H1 (cell line): ENCODE results near the gene PPARGC1A. TPM values are rescaled to one million over a fixed set of nuclear protein-coding genes. Genes with fewer than 3 reads are reported as not detected.
A peak's percentile ranks its signal among the peaks of the same experiment; 100 is the strongest.

Experiments used
- CTCF ChIA-PET: fragments of 300-600 bp; sonication (Branson Sonifier 250); formaldehyde crosslinking; loops from one replicate; lab custom pipeline; 2021; ENCODE audit not compliant: partially characterized antibody; lab: Charles Lee
- POLR2A ChIA-PET: fragments of 300-600 bp; sonication (Branson Sonifier 250); formaldehyde crosslinking; loops from one replicate; lab custom pipeline; 2021; ENCODE audit warnings: inconsistent platforms; ENCODE audit not compliant: partially characterized antibody; lab: Charles Lee
- DNase-seq, 2 experiments: peaks; one replicate each; pipeline versions ENCODE4 v3.0.0 to v3.0.0-alpha.2; 2010 to 2022; ENCODE audit warnings: low spot score in 2 of 2, low read depth in 1 of 2, mixed read lengths in 1 of 2
- FAIRE-seq: peaks from 2 replicates; lab custom pipeline; 2011; peaks lifted over from hg19 to GRCh38; lab: Jason Lieb, UNC
- H2AFZ ChIP-seq: 2 replicates; pipeline ENCODE4 v1.8.1; 2012; ENCODE audit warnings: low read length, inconsistent platforms
- H2AK5ac ChIP-seq: 2 replicates; pipeline ENCODE4 v1.6.1; 2013; ENCODE audit warnings: low read depth, low read length
- H2BK120ac ChIP-seq: replicated peaks from 2 replicates; pipeline ENCODE3; 2013; ENCODE audit warnings: low read depth, low read length, inconsistent platforms
- H2BK12ac ChIP-seq: 2 replicates; pipeline ENCODE4 v1.6.1; 2013; ENCODE audit warnings: low read depth, low read length
- H2BK15ac ChIP-seq: 2 replicates; pipeline ENCODE4 v1.6.1; 2013; ENCODE audit warnings: low read length
- H2BK20ac ChIP-seq: 2 replicates; pipeline ENCODE4 v1.6.1; 2013; ENCODE audit warnings: low read length
- H2BK5ac ChIP-seq: 2 replicates; pipeline ENCODE4 v1.6.1; 2013; ENCODE audit warnings: low read depth, low read length
- H3K14ac ChIP-seq: 2 replicates; pipeline ENCODE4 v1.6.1; 2013; ENCODE audit warnings: inconsistent platforms; ENCODE audit not compliant: insufficient read length
- H3K18ac ChIP-seq: 2 replicates; pipeline ENCODE4 v1.6.1; 2013; ENCODE audit warnings: low read length; ENCODE audit errors: extremely low read depth
- H3K23ac ChIP-seq: 2 replicates; pipeline ENCODE4 v1.6.1; 2013; ENCODE audit warnings: inconsistent platforms; ENCODE audit not compliant: insufficient read length
- H3K23me2 ChIP-seq: 2 replicates; pipeline ENCODE4 v1.6.1; 2013; ENCODE audit warnings: low read depth, low read length
- H3K27ac ChIP-seq: 2 replicates; pipeline ENCODE4 v1.6.1; 2011; ENCODE audit warnings: low read depth, low read length, inconsistent platforms
- H3K27me3 ChIP-seq, 4 experiments: replicated peaks in 1 of 4; 1 replicate in 1 of 4; 2 replicates in 3 of 4; pipeline versions ENCODE4 v1.6.1 to v1.8.1; 2011 to 2013; ENCODE audit warnings: low read length in 3 of 4, mild to moderate bottlenecking in 3 of 4, inconsistent platforms in 2 of 4, mixed read lengths in 2 of 4, moderate library complexity in 1 of 4; ENCODE audit not compliant: control insufficient read depth in 3 of 4, insufficient read depth in 3 of 4; ENCODE audit errors: extremely low read depth in 1 of 4
- H3K36me3 ChIP-seq, 4 experiments: 2 replicates each; pipeline versions ENCODE4 v1.6.1 to v1.8.1; 2011 to 2013; ENCODE audit warnings: mild to moderate bottlenecking in 4 of 4, low read length in 3 of 4, moderate library complexity in 2 of 4, control low read depth in 1 of 4, inconsistent platforms in 1 of 4; ENCODE audit not compliant: insufficient read depth in 4 of 4, control insufficient read depth in 2 of 4
- H3K4ac ChIP-seq: replicated peaks from 2 replicates; pipeline ENCODE3; 2013; ENCODE audit warnings: low read length, low read depth, mixed read lengths, inconsistent platforms; ENCODE audit not compliant: insufficient read length
- H3K4me1 ChIP-seq, 4 experiments: replicated peaks in 1 of 4; 1 replicate in 1 of 4; 2 replicates in 3 of 4; pipeline versions ENCODE4 v1.6.1 to v1.8.1; 2011 to 2013; ENCODE audit warnings: low read length in 3 of 4, inconsistent platforms in 2 of 4, mixed read lengths in 1 of 4; ENCODE audit not compliant: insufficient read depth in 4 of 4, control insufficient read depth in 3 of 4
- H3K4me2 ChIP-seq, 2 experiments: 2 replicates each; pipeline versions ENCODE4 v1.6.1 to v1.8.1; 2011 to 2013; ENCODE audit warnings: low read depth in 2 of 2, low read length in 2 of 2, control low read depth in 1 of 2, inconsistent platforms in 1 of 2, mild to moderate bottlenecking in 1 of 2; ENCODE audit not compliant: insufficient read depth in 1 of 2
- H3K4me3 ChIP-seq, 4 experiments: fragments of 200-600, 300-600 bp in 1 of 4; sonication (generic), shearing (Covaris generic), sonication (Bioruptor Twin) in 1 of 4; 2 replicates each; pipeline versions ENCODE4 v1.5.1 to v1.8.1; 2011 to 2016; ENCODE audit warnings: low read length in 4 of 4, low read depth in 3 of 4, control low read depth in 2 of 4, inconsistent platforms in 2 of 4, mild to moderate bottlenecking in 2 of 4, mixed read lengths in 1 of 4, moderate library complexity in 1 of 4; ENCODE audit not compliant: insufficient read depth in 2 of 4; ENCODE audit errors: extremely low read depth in 1 of 4
- H3K56ac ChIP-seq: replicated peaks from 2 replicates; pipeline ENCODE3; 2013; ENCODE audit warnings: low read depth, mild to moderate bottlenecking, mixed read lengths, low read length, inconsistent platforms; ENCODE audit not compliant: insufficient read length
- H3K79me1 ChIP-seq: 2 replicates; pipeline ENCODE4 v1.6.1; 2013; ENCODE audit warnings: low read depth, low read length, control low read depth
- H3K79me2 ChIP-seq, 2 experiments: 2 replicates each; pipeline versions ENCODE4 v1.6.1 to v1.8.1; 2012 to 2013; ENCODE audit warnings: low read length in 2 of 2, mild to moderate bottlenecking in 2 of 2, inconsistent platforms in 1 of 2; ENCODE audit not compliant: insufficient read depth in 2 of 2, control insufficient read depth in 1 of 2
- H3K9ac ChIP-seq, 4 experiments: replicated peaks in 1 of 4; 1 replicate in 1 of 4; 2 replicates in 3 of 4; pipeline versions ENCODE4 v1.6.1 to v1.8.1; 2011 to 2013; ENCODE audit warnings: low read depth in 3 of 4, low read length in 3 of 4, control low read depth in 2 of 4, mild to moderate bottlenecking in 2 of 4, moderate library complexity in 2 of 4, inconsistent platforms in 1 of 4; ENCODE audit errors: extremely low read depth in 1 of 4
- H3K9me3 ChIP-seq, 2 experiments: 2 replicates each; pipeline versions ENCODE4 v1.6.1 to v1.8.1; 2012 to 2013; ENCODE audit warnings: mild to moderate bottlenecking in 2 of 2, moderate library complexity in 2 of 2, control low read depth in 1 of 2, inconsistent platforms in 1 of 2, low read depth in 1 of 2, low read length in 1 of 2, mixed read lengths in 1 of 2; ENCODE audit not compliant: insufficient read depth in 2 of 2
- H4K20me1 ChIP-seq, 2 experiments: replicated peaks in 1 of 2; 2 replicates each; pipeline versions ENCODE3 to v1.8.1; 2011 to 2013; ENCODE audit warnings: inconsistent platforms in 2 of 2, low read length in 2 of 2, mild to moderate bottlenecking in 1 of 2; ENCODE audit not compliant: insufficient read depth in 2 of 2, control insufficient read depth in 1 of 2
- H4K5ac ChIP-seq: 2 replicates; pipeline ENCODE4 v1.6.1; 2013; ENCODE audit warnings: low read length, low read depth, mixed read lengths, inconsistent platforms; ENCODE audit not compliant: insufficient read length
- H4K8ac ChIP-seq: 2 replicates; pipeline ENCODE4 v1.8.0; 2013; ENCODE audit warnings: mild to moderate bottlenecking, moderate library complexity, low read length, inconsistent platforms; ENCODE audit not compliant: insufficient read depth; ENCODE audit errors: extremely low read depth
- H4K91ac ChIP-seq: replicated peaks from 2 replicates; pipeline ENCODE3; 2013; ENCODE audit warnings: low read length, mixed read lengths, inconsistent platforms; ENCODE audit not compliant: insufficient read length
- CTCF ChIP-seq, 3 experiments: IDR thresholded peaks; 1 replicate in 2 of 3; 2 replicates in 1 of 3; pipeline versions ENCODE4 v1.5.1 to v1.6.1; 2011; ENCODE audit warnings: low read length in 3 of 3, mild to moderate bottlenecking in 3 of 3, inconsistent platforms in 2 of 3, low read depth in 1 of 3, moderate library complexity in 1 of 3; ENCODE audit not compliant: insufficient read depth in 1 of 3; ENCODE audit errors: control extremely low read depth in 1 of 3
- GABPA ChIP-seq: IDR thresholded peaks from 2 replicates; pipeline ENCODE4 v1.6.1; 2011; ENCODE audit warnings: mild to moderate bottlenecking, low read length, moderate library complexity, borderline replicate concordance; ENCODE audit not compliant: insufficient read depth
- POLR2AphosphoS5 ChIP-seq: IDR thresholded peaks from 2 replicates; pipeline ENCODE4 v1.6.1; 2011; ENCODE audit warnings: low read depth, low read length
- RFX5 ChIP-seq: IDR thresholded peaks from 2 replicates; pipeline ENCODE4 v1.6.1; 2011; ENCODE audit warnings: low read depth, low read length, improper control_type of control experiment, borderline replicate concordance
- RXRA ChIP-seq: IDR thresholded peaks from 2 replicates; pipeline ENCODE4 v1.6.1; 2011; ENCODE audit warnings: low read depth, mild to moderate bottlenecking, low read length, moderate library complexity; ENCODE audit not compliant: insufficient read depth
- SUZ12 ChIP-seq: fragments of 200-600 bp; sonication (generic); IDR thresholded peaks from 2 replicates; pipeline ENCODE4 v1.6.1; 2012; ENCODE audit warnings: mild to moderate bottlenecking, inconsistent platforms, low read length, moderate library complexity, mixed read lengths
- TAF1 ChIP-seq: IDR thresholded peaks from 2 replicates; pipeline ENCODE4 v1.6.1; 2011; ENCODE audit warnings: mild to moderate bottlenecking, low read depth, low read length
- WGBS, 2 experiments: shearing (Covaris generic) in 1 of 2; methylation state at CpG; one replicate each; pipeline versions ENCODE4 v1.1.6 to v1.1.7; 2013 to 2015; ENCODE audit warnings: low lambda C conversion rate in 2 of 2, mixed read lengths in 2 of 2, inconsistent platforms in 1 of 2, low coverage in 1 of 2, missing lambda C conversion rate in 1 of 2; ENCODE audit not compliant: insufficient replicate concordance in 2 of 2, insufficient coverage in 1 of 2, insufficient read length in 1 of 2; ENCODE audit errors: extremely low coverage in 1 of 2, missing lambda C conversion rate in 1 of 2; 5-methylcytosine and 5-hydroxymethylcytosine counted together
- polyA plus RNA-seq, 7 experiments: library from polyadenylated mRNA; depleted of rRNA in 3 of 7; stranded (reverse) in 5 of 7; unstranded in 2 of 7; fragments of >200 nt in 5 of 7; fragments of 200-250 nt in 2 of 7; gene quantifications; 1 replicate in 5 of 7; 2 replicates in 1 of 7; 4 replicates in 1 of 7; pipeline versions ENCODE4 v1.2.1 to v1.2.3, GENCODE V29; 2011 to 2013; ENCODE audit warnings: missing spikeins in 2 of 7, mixed read lengths in 2 of 7
- total RNA-seq: library from RNA; stranded (reverse); fragmentation: NEBNext Ultra II Directional; extraction: Animal tissue kit (Norgen Biotek cat#: 25700); gene quantifications from 2 replicates; pipeline ENCODE4 v1.2.1, GENCODE V29; 2021

Gene PPARGC1A
- total and polyA plus RNA-seq, 2 of the 8 experiments (the other 6 are each of a cell fraction or from before 2014, with no cell fraction given), result 0.54 to 1.4 TPM

DNA sequence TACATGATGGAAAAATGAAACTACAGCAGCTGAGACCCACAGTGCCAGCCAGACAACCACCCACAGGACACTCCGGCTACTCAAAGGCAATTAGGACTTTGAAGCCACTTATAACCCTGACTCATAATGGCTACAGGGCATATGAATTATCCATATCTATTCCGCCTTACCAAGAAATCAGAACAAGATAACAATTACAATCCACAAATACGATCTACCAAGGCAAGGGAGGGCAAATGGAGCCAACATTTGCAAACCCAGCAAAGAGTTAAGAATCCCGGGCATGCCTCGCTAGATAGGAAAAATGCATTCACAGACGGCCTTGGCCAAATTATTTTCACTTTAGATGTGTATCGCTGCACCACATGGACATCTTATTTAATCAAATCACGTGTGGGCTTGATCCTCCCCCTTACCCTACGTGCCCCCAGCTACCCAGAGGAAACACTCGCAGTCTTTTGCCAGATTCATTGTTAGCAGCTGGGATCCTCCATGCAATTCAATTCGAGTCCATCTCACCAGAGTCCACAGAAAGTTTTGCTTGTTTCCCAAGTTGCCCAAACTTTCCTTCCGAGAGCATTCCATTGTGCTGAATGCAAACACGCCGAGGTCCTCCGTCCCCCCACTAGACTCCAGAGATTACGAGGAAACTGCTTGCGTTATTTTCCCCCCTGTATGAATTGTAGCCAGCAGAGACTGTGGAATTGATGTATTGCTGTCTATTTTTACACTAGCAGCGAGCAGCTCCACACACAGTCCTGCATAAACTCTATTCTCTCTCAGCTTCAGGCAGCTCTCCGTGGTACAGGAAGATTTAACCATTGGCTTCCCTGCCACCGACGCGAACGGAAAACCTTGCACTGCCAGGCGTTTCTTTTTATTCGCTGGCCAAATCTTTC is 1.2 kb downstream of the PPARGC1A start:
- Histone ChIP-seq H3K4me3 (peak overlapping the region in 1 of 4 experiments; percentile 36; a peak in 2 of 8 replicates), H2BK12ac (no peak overlapping the region; the same call in 1 of the 2 replicates), H2BK120ac (no peak overlapping the region), H3K23ac (no peak overlapping the region), H3K27me3 (peaks cover 0 to 10% (median 3%) of the 10 kb centered on the region in 4 experiments; a peak in 3 of 7 replicates), H2BK15ac (no peak overlapping the region), H2BK20ac (0 out of 2 replicates have a peak overlapping the region, but pooled peaks have one; percentile 77), H3K9ac (no peak overlapping the region), H3K18ac (no peak overlapping the region), H4K20me1 (no peaks in the 10 kb centered on the region), H3K27ac (no peak overlapping the region), H2BK5ac (no peak overlapping the region; the same call in 1 of the 2 replicates), H3K4me1 (peaks cover 12 to 22% (median 17%) of the 10 kb centered on the region in 4 experiments), H4K91ac (no peak overlapping the region), H3K4ac (no peak overlapping the region), H2AFZ (peak overlapping the region; percentile 77), H2AK5ac (no peak overlapping the region), H4K8ac (no peak overlapping the region), H3K56ac (no peak overlapping the region), H3K79me2 (no peaks in the 10 kb centered on the region), H3K9me3 (no peaks in the 10 kb centered on the region), H3K36me3 (no peaks in the 10 kb centered on the region), H4K5ac (no peak overlapping the region), H3K4me2 (peak overlapping the region; percentile 54), H3K23me2 (no peaks in the 10 kb centered on the region; the same call in 1 of the 2 replicates), H3K14ac (no peak overlapping the region), H3K79me1 (no peaks in the 10 kb centered on the region)
- ChIA-PET CTCF (interaction anchor here (1.0 to 2.6 kb wide), 4 partner anchors 13 to 433 kb away, joined by 3 to 8 read pairs (median 6); no protein-coding TSS in a partner anchor), POLR2A (interaction anchor here (1.4 to 1.6 kb wide), 2 partner anchors 8 to 22 kb away, joined by 4 read pairs; no protein-coding TSS in a partner anchor)
- FAIRE-seq (no peak), DNase-seq (no peak)
- WGBS, 2 experiments, result 54% methylated on average over 25 of the region's 25 CpGs; no CpG with 5 or more reads in 1 of the 2 experiments
- no peak for TF ChIP-seq POLR2AphosphoS5
- TF ChIP-seq RFX5, result no peak
- TF ChIP-seq CTCF (IDR thresholded peaks at IDR 0.05; ENCODE audit: control extremely low read depth in 1 of 3, insufficient read depth in 1 of 3, low read depth in 1 of 3, low read length in 3 of 3), result no peak
- no peak for TF ChIP-seq GABPA
- no peak for TF ChIP-seq RXRA
- no peak for TF ChIP-seq SUZ12
- TF ChIP-seq TAF1, result no peak
